IPS-11a (cell line): ENCODE data around the gene NATD1.

Experiments
- H3K4me3 ChIP-seq: one replicate; pipeline ENCODE4 v1.5.1; 2013; ENCODE audit warnings: low read depth, low read length, control low read depth

NATD1 gene

GRCh38 chr17:21275579-21276263, 22.5 kb upstream of the NATD1 start:
- H3K4me3 ChIP-seq, result peak overlapping the region; percentile 35

- peak overlapping the region; percentile 35 for H3K4me3 ChIP-seq
Observed at GRCh38 chr17:21275047-21275578, 21.9 kb upstream of the NATD1 start.

GRCh38 chr17:21272881-21273792, 19.9 kb upstream of the NATD1 start:
- H3K4me3 ChIP-seq, result no peak overlapping the region

- no peak overlapping the region for H3K4me3 ChIP-seq
Observed at GRCh38 chr17:21272250-21272649, 19.0 kb upstream of the NATD1 start.

GRCh38 chr17:21271454-21272183, 18.4 kb upstream of the NATD1 start:
- H3K4me3 ChIP-seq, result no peak overlapping the region

GRCh38 chr17:21269394-21269793, 16.2 kb upstream of the NATD1 start:
- H3K4me3 ChIP-seq, result no peak overlapping the region

GRCh38 chr17:21268596-21269188, 15.5 kb upstream of the NATD1 start:
- no peak overlapping the region for H3K4me3 ChIP-seq

GRCh38 chr17:21263376-21263775, 10.2 kb upstream of the NATD1 start:
- H3K4me3 ChIP-seq, result no peak overlapping the region

GRCh38 chr17:21262259-21262993, 9.2 kb upstream of the NATD1 start:
- H3K4me3 ChIP-seq, result no peak overlapping the region

- H3K4me3 ChIP-seq, result no peak overlapping the region
Observed at GRCh38 chr17:21258593-21258992, 5.4 kb upstream of the NATD1 start.

- H3K4me3 ChIP-seq, result peak overlapping the region; percentile 33
Observed at GRCh38 chr17:21253646-21254441, 634 bp upstream of the NATD1 start.

- peak overlapping the region; percentile 39 for H3K4me3 ChIP-seq
Observed at GRCh38 chr17:21252289-21252795, 868 bp downstream of the NATD1 start.

GRCh38 chr17:21251337-21252010, 1.7 kb downstream of the NATD1 start:
- no peak overlapping the region for H3K4me3 ChIP-seq

- H3K4me3 ChIP-seq, result no peak overlapping the region
Observed at GRCh38 chr17:21250854-21251253, 2.4 kb downstream of the NATD1 start.

- H3K4me3 ChIP-seq, result no peak overlapping the region
Observed at GRCh38 chr17:21249920-21250703, 3.1 kb downstream of the NATD1 start.

- H3K4me3 ChIP-seq, result no peak overlapping the region
Observed at GRCh38 chr17:21249086-21249795, 4.0 kb downstream of the NATD1 start.

GRCh38 chr17:21248500-21248899, 4.7 kb downstream of the NATD1 start:
- no peak overlapping the region for H3K4me3 ChIP-seq
